Breast epithelium (tissue), 3 donors: ENCODE measurements around the gene CIRBP.

Experiments used
- CTCF ChIP-seq, 3 donors: fragments of 450-650 bp; IDR thresholded peaks; one replicate each; pipeline ENCODE4 v1.5.1; 2016 to 2017; ENCODE audit warnings: antibody characterized with exemption in 3 of 3, mild to moderate bottlenecking in 3 of 3, moderate library complexity in 3 of 3
- POLR2A ChIP-seq: fragments of 450-650 bp; IDR thresholded peaks from one replicate; pipeline ENCODE4 v1.6.1; 2016; ENCODE audit warnings: antibody characterized with exemption, mild to moderate bottlenecking, moderate library complexity

DNA sequence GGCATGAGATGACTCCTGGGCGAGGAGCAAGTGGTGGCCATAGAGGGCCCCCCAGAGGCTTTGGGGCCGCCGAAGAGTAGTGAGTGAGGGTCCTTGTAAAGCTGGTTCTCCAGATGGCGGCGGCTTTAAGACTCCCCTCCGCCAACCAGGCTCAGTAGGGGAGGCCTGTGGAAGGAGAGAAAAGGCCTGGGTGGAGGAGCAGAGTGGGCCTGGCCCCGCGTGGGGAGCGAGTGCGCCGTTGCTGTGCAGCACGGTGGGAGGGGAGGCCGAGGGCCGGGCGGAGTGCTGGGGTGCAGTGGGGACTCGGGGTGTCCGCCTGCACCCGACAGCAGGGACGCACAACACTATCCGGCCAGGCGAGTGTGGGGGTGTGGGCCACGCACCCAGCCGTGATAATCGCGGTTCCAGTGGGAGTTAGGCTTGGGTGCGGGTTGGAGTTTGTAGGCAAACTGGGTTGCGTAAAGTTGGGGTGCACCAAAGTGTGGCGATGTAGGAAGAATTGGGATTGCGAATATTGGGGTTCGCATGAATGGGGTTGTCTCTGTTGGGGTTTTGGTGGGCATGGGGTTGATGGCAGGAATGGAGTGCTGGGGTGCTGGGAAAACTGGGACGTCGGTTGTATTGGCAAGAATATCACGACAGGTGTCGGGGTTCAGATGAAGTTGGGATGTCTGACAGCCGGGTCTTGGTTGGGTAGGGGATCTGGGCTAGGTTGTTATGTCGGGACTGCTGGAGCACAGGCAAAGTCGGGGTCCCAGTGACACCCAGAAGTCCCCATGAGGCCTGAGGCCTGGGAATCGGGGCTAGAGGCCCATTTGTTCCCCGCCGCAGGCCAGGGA is 687 bp upstream of the CIRBP start:
- no peak for TF ChIP-seq CTCF (IDR thresholded peaks at IDR 0.05)
- TF ChIP-seq POLR2A = no peak
